Measurements from ENCODE around the gene LEF1. TPM values are rescaled to one million over a fixed set of nuclear protein-coding genes. Genes with fewer than 3 reads are reported as not detected.

LEF1 gene
- total and polyA plus RNA-seq, 2 donors (not counting 1 experiment from before 2014, with no cell fraction given) = 1.8 to 2.6 TPM

DNA sequence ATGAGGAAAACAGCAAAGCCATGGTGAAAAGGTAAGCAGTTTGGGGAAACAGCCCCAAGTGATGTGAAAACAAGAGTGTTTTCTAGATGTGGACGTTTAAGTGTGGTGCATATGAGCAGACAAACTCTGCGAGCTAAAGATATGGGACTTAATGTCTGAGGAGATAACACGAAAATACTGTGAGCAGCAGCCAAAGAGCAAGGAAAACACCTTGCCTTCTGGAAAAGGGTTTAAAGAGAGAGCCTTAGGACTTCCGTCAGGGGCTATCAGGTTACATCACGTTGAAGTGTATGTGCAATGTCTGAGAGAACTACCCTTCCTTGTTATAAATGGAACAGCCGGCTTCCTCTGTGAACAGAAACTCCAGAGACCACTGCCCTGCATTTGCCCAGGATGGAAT is 54.2 kb downstream of the LEF1 start:
- Histone ChIP-seq H3K4me1 (ENCODE audit: control insufficient read depth, extremely low read depth, insufficient read depth, low read length) (no peaks in the 10 kb centered on the region), H4K20me1 (ENCODE audit: control insufficient read depth, extremely low read depth, insufficient read depth, low read length) (no peaks in the 10 kb centered on the region), H3K9ac (ENCODE audit: insufficient read depth, low read length) (no peak overlapping the region), H3K9me3 (ENCODE audit: control insufficient read depth, insufficient read depth, low read depth, low read length) (no peaks in the 10 kb centered on the region), H2AFZ (ENCODE audit: low read length) (no peak overlapping the region), H3K4me2 (ENCODE audit: extremely low read depth, insufficient read depth, low read length) (no peak overlapping the region), H3K27me3 (ENCODE audit: control insufficient read depth, insufficient read depth, low read length) (no peaks in the 10 kb centered on the region), H3K36me3 (ENCODE audit: control insufficient read depth, insufficient read depth, low read length) (no peaks in the 10 kb centered on the region), H3K79me2 (ENCODE audit: control insufficient read depth, insufficient read depth, low read length) (no peaks in the 10 kb centered on the region), H3K27ac (ENCODE audit: insufficient read depth, low read length) (no peak overlapping the region), H3K4me3 (replicated peaks in 1 of 4; ENCODE audit: control extremely low read depth in 1 of 4, insufficient read depth in 1 of 4, low read depth in 3 of 4, low read length in 4 of 4) (no peak overlapping the region)
- no peak for TF ChIP-seq CTCF (conservative IDR thresholded peaks at IDR 0.05 in 1 of 2, IDR thresholded peaks at IDR 0.05 in 1 of 2; ENCODE audit: low read depth in 1 of 2, low read length in 2 of 2)
- no peak for TF ChIP-seq EZH2 (IDR thresholded peaks at IDR 0.05; ENCODE audit: low read length, missing control alignments)
- DNase-seq (ENCODE audit: low read depth in 2 of 2) = no peak

- TF ChIP-seq CTCF (conservative IDR thresholded peaks at IDR 0.05 in 1 of 2, IDR thresholded peaks at IDR 0.05 in 1 of 2; ENCODE audit: low read depth in 1 of 2, low read length in 2 of 2) = no peak
- TF ChIP-seq EZH2 (IDR thresholded peaks at IDR 0.05; ENCODE audit: low read length, missing control alignments) = no peak
- DNase-seq (ENCODE audit: low read depth in 2 of 2) = no peak
- H3K79me2 ChIP-seq (ENCODE audit: control insufficient read depth, insufficient read depth, low read length) = no peaks in the 10 kb centered on the region
- H3K9ac ChIP-seq (ENCODE audit: insufficient read depth, low read length) = no peak overlapping the region
- H3K9me3 ChIP-seq (ENCODE audit: control insufficient read depth, insufficient read depth, low read depth, low read length) = no peaks in the 10 kb centered on the region
- no peak overlapping the region for H3K4me2 ChIP-seq (ENCODE audit: extremely low read depth, insufficient read depth, low read length)
- no peak overlapping the region for H2AFZ ChIP-seq (ENCODE audit: low read length)
- H3K36me3 ChIP-seq (ENCODE audit: control insufficient read depth, insufficient read depth, low read length) = no peaks in the 10 kb centered on the region
- no peak overlapping the region for H3K4me3 ChIP-seq (replicated peaks in 1 of 4; ENCODE audit: control extremely low read depth in 1 of 4, insufficient read depth in 1 of 4, low read depth in 3 of 4, low read length in 4 of 4)
- H4K20me1 ChIP-seq (ENCODE audit: control insufficient read depth, extremely low read depth, insufficient read depth, low read length) = no peaks in the 10 kb centered on the region
- H3K27ac ChIP-seq (ENCODE audit: insufficient read depth, low read length) = no peak overlapping the region
- no peaks in the 10 kb centered on the region for H3K4me1 ChIP-seq (ENCODE audit: control insufficient read depth, extremely low read depth, insufficient read depth, low read length)
- no peaks in the 10 kb centered on the region for H3K27me3 ChIP-seq (ENCODE audit: control insufficient read depth, insufficient read depth, low read length)
These were observed 55.5 kb downstream of the LEF1 start for GRCh38 chr4:108113229-108113628.

DNA sequence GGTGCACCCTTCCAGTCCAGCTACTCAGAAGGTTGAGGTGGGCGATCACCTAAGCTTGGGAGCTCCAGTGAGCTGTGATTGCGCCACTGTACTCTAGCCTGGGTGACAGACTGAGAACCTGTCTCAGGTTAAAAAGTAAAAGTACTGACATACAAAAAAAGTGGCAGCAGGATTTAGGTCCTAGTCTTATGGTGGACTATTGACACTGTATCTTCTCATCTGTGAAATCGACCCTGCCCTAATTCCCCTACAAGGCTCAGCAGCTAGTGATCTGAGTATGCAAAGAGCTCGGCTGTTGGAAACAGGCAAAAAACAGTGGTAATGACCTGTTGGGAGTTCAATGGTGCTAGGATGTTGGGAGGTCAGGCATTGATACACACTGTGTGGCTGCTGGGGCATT is 57.0 kb downstream of the LEF1 start:
- Histone ChIP-seq H4K20me1 (ENCODE audit: control insufficient read depth, extremely low read depth, insufficient read depth, low read length) (no peaks in the 10 kb centered on the region), H3K9me3 (ENCODE audit: control insufficient read depth, insufficient read depth, low read depth, low read length) (no peaks in the 10 kb centered on the region), H3K27ac (ENCODE audit: insufficient read depth, low read length) (no peak overlapping the region), H2AFZ (ENCODE audit: low read length) (no peak overlapping the region), H3K36me3 (ENCODE audit: control insufficient read depth, insufficient read depth, low read length) (no peaks in the 10 kb centered on the region), H3K9ac (ENCODE audit: insufficient read depth, low read length) (no peak overlapping the region), H3K4me2 (ENCODE audit: extremely low read depth, insufficient read depth, low read length) (no peak overlapping the region), H3K79me2 (ENCODE audit: control insufficient read depth, insufficient read depth, low read length) (no peaks in the 10 kb centered on the region), H3K4me1 (ENCODE audit: control insufficient read depth, extremely low read depth, insufficient read depth, low read length) (no peaks in the 10 kb centered on the region), H3K27me3 (ENCODE audit: control insufficient read depth, insufficient read depth, low read length) (no peaks in the 10 kb centered on the region), H3K4me3 (replicated peaks in 1 of 4; ENCODE audit: control extremely low read depth in 1 of 4, insufficient read depth in 1 of 4, low read depth in 3 of 4, low read length in 4 of 4) (no peak overlapping the region)
- TF ChIP-seq CTCF (conservative IDR thresholded peaks at IDR 0.05 in 1 of 2, IDR thresholded peaks at IDR 0.05 in 1 of 2; ENCODE audit: low read depth in 1 of 2, low read length in 2 of 2) (no peak), EZH2 (IDR thresholded peaks at IDR 0.05; ENCODE audit: low read length, missing control alignments) (no peak)
- no peak for DNase-seq (ENCODE audit: low read depth in 2 of 2)
